GM19238 (cell line): Measurements from ENCODE around the gene SLC45A1.

Experiments
- DNase-seq: peaks from one replicate; pipeline ENCODE4 v3.0.0; 2011; ENCODE audit warnings: low spot score; ENCODE audit not compliant: insufficient read length

SLC45A1 gene

GRCh38 chr1:8335246-8335645 lies 17.3 kb downstream of the SLC45A1 start:
- DNase-seq: no peak

DNA sequence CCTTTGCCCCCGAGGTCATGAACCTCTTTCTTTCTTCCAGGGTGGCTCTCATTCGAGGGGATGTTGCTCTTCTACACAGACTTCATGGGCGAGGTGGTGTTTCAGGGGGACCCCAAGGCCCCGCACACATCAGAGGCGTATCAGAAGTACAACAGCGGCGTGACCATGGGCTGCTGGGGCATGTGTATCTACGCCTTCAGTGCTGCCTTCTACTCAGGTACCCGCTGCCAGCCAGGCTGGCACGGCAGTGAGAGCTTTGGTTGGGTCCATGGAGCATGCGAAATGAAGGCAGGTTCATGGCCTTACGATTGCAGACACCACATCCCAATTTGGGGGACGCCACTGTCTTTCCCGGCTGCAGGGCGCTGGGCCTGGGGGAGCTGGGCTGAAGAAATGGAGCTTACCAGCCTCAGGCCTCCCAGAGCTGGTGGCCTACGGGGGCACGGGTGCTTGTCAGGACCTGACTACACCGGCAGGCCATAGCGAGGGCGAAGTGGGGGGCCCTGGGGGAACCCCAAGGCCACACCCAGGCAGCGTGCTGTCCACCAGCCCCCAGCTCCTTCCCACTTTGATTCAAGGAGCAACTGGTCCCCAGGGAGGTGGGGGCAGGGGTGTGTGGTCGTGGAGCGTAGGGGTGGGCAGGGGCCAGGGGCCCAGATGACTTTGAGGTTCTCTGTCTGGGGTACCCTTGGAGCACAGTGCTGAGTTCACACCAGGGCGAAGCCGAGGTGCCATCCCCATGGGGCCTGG lies 20.0 kb downstream of the SLC45A1 start:
- DNase-seq: no peak

- no peak for DNase-seq
Measured at GRCh38 chr1:8338526-8339202, 20.8 kb downstream of the SLC45A1 start.

GRCh38 chr1:8339203-8339600 lies 21.3 kb downstream of the SLC45A1 start:
- no peak for DNase-seq

GRCh38 chr1:8340448-8340847 lies 22.5 kb downstream of the SLC45A1 start:
- no peak for DNase-seq

- DNase-seq: no peak
Measured at GRCh38 chr1:8342325-8342724, 24.4 kb downstream of the SLC45A1 start.

GRCh38 chr1:8343044-8343443 lies 25.1 kb downstream of the SLC45A1 start:
- DNase-seq: no peak

- no peak for DNase-seq
Measured at GRCh38 chr1:8343464-8344001, 25.6 kb downstream of the SLC45A1 start.

GRCh38 chr1:8344893-8345507 lies 27.1 kb downstream of the SLC45A1 start:
- DNase-seq: no peak

DNA sequence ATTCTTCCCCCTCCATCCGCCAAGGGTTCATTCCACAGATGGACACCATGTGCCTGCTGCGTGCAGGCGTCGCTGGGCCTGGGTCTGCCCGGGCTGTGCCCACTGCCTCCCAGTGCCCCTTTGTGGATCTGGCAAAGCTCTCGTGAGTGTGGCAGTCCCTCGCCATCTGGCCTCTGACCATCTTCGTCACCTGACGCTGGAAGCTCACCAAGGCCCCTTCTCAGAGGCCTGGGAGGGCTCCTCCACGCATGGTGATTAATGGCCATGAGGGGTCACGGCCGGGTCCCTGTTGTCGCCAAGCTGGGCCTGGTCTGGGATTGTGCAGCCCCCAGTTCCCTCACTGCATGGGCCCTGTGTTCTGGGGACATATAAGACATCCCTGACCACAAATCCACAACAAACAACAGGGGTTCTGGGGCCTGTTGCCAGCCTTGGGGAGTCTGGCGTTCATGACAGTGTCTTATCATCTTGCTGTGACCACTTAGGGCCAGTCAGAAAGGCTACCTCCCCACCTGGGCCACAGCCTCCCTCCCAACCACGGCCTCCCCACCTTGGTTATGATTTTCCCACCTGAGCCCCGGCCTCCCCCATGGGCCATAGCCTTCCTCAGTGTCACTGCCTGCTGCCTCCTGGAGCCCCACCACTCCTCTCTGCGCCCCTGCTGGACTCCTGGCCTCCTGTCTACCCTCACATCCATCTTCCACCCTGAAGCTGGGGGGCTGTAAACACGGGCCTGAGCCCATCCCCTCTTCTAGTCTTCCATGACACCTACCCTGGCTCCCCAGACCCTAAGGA lies 27.9 kb downstream of the SLC45A1 start:
- DNase-seq: no peak

GRCh38 chr1:8347635-8348034 lies 29.7 kb downstream of the SLC45A1 start:
- no peak for DNase-seq

GRCh38 chr1:8348047-8348776 lies 30.3 kb downstream of the SLC45A1 start:
- DNase-seq: no peak

DNA sequence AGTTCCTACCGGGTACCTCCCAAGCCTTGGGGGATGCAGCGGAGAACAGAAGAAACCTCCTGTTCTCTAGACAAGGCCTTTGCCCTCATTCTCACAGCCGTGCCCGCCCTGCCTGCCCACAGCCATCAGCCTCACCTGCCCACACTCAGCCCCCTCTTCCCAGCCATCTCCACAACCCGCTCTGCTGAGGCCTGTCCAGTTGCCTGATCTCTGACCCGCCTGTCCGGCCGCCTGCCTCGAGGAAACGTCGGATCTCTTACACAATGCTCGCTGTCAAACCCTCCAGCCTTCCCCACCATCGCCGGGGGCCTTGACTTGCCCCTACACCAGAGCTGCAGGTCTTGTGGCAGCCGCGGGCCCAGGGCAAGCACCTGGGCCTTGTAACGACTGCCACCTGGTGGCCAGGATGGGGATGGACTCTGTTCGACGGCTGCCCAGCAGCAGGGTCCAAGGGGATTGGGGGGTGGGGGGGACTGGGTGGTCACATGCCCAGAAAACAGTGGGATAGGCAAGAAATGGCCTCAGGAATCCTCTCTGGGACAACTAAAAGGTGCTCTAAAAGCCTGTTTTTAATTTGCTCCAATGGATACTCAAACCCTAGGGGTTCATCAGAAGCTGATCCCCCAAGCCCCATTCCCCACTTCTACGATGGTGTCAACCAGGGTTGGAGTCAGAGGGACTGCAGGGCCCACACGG lies 31.0 kb downstream of the SLC45A1 start:
- peak; percentile 82 for DNase-seq

GRCh38 chr1:8349473-8349865 lies 31.6 kb downstream of the SLC45A1 start:
- no peak for DNase-seq

DNA sequence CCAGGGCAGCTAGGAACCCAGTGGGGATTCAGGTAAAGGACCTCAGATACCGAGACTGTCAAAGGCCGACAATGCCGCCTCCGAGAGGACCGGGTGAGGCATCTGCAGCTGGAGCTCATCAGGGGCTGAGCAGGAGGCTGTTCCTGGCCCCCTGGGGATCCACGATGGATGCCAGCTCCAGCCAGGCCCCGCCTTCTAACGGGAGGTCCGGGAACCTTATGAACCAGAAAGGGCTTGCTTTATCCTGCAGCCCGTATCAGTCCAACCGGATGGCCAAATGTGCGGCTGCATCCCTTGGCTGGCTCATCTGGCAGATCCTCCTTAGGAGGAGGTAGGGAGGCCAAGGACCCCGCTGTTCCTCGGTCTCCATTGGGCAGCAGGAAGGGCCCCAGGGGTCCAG lies 32.0 kb downstream of the SLC45A1 start:
- no peak for DNase-seq

DNA sequence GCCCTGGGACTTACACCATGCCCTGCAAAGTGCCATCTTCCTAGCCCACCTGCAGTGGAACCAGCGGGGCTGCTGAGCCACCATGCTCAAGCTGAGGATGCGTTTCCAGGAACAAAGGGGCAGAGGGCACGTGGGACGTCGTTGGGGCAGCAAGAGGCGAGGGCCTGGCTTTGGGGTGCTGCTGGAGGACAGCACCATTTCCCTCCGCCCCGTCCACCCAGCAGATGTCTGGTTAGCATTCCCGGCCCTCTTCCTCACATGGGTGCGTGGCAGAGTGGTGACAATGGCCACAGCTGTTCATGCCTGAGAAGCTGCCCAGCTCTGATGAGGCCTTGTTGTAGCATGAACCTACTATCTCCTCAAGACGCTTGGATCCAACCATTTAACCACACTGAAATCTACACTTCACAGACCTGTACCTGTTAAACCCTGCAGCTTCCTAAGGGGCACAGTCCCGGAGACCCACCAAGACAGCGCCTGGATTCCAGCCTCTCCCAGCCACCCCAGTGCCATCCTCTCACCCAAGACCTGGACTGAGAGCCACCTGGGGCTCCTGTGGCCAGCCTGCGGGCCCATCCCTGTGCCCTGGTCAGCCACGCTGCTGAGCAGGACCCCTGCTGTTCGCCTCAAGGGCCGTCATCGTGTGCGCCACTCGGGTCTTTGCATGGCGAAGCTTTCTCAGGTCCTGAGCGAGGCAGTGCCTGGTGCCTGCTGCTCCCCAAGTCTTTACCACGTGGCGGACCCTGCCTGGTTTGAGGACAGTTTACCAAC lies 33.2 kb downstream of the SLC45A1 start:
- DNase-seq: no peak

DNA sequence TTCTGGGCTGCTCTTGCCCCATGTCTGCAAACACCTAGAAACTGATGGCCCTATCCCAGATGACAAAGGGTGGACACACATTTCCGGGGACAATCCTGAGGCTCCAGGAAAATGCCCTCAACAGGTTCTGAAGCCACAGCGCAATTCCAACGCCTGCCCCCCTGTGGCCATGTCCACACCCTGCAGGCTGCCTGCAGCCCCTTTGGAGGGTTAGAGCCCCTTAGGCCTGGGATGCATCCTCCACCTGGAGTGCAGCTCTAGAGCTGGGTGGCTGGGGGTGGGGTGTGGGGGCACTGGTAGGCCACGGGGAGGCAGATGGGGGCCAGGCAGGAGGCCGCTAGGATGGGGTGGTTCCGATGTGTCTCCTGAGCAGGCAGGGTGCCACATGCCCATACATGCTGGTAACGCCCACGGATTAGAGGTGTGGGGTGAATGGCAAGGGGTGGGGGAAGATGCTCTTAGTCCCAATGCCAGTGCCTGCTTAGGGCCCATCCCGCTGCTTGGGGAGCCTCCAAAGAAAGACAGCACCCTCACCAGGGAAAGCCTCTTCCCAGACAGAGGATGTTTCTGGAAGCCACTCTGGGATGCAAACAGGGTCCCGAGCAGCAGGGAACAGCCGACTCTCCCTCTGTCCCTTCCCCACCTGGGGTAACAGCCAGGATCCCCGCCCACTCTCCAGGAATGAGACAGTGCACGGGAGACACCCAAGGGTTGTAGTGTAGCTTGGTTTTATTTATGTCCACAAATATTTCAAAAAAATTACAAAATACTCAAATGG lies 34.0 kb downstream of the SLC45A1 start:
- DNase-seq: no peak

GRCh38 chr1:8352471-8352845 lies 34.5 kb downstream of the SLC45A1 start:
- no peak for DNase-seq
